Esophagus muscularis mucosa (tissue), 4 donors: Measurements from ENCODE around the gene IER5. TPM values are rescaled to one million over a fixed set of nuclear protein-coding genes. Genes with fewer than 3 reads are reported as not detected.

ENCODE experiments used
- DNase-seq: peaks from one replicate; pipeline ENCODE4 v3.0.0-alpha.2; 2017; ENCODE audit errors: extremely low spot score
- H3K27ac ChIP-seq, 4 donors: fragments of 200-600 bp; sonication (generic); replicated peaks in 1 of 4; 1 replicate in 3 of 4; 2 replicates in 1 of 4; pipeline ENCODE4 v1.5.1; 2016 to 2019; ENCODE audit warnings: mild to moderate bottlenecking in 1 of 4
- H3K27me3 ChIP-seq, 4 donors: fragments of 200-600 bp; sonication (generic); one replicate each; pipeline versions ENCODE4 v1.5.1 to v1.6.0; 2016 to 2019
- H3K36me3 ChIP-seq, 4 donors: fragments of 200-600 bp; sonication (generic); one replicate each; pipeline ENCODE4 v1.5.1; 2016 to 2019
- H3K4me1 ChIP-seq, 4 donors: fragments of 200-600 bp; sonication (generic); one replicate each; pipeline ENCODE4 v1.5.1; 2016 to 2019
- H3K4me3 ChIP-seq, 4 donors: fragments of 200-600 bp; sonication (generic); 1 replicate in 2 of 4; 2 replicates in 2 of 4; pipeline ENCODE4 v1.5.1; 2016 to 2019; ENCODE audit warnings: mild to moderate bottlenecking in 4 of 4, moderate library complexity in 1 of 4
- H3K9me3 ChIP-seq, 4 donors: fragments of 200-600 bp; sonication (generic); 1 replicate in 3 of 4; 2 replicates in 1 of 4; pipeline ENCODE4 v1.5.1; 2016 to 2019
- CTCF ChIP-seq, 3 experiments: fragments of 200-600 bp in 2 of 3; fragments of 450-650 bp in 1 of 3; sonication (generic) in 2 of 3; IDR thresholded peaks; one replicate each; pipeline ENCODE4 v1.5.1; 2017 to 2019; ENCODE audit warnings: antibody characterized with exemption in 3 of 3, mild to moderate bottlenecking in 2 of 3, moderate library complexity in 1 of 3
- EP300 ChIP-seq: sonication (generic); formaldehyde crosslinking; IDR thresholded peaks from one replicate; pipeline ENCODE4 v1.6.1; 2017; ENCODE audit warnings: antibody characterized with exemption
- POLR2A ChIP-seq: fragments of 450-650 bp; IDR thresholded peaks from one replicate; pipeline ENCODE4 v1.6.1; 2017; ENCODE audit warnings: antibody characterized with exemption, moderate library complexity, mild to moderate bottlenecking, low read depth
- POLR2AphosphoS5 ChIP-seq, 2 donors: sonication (generic); formaldehyde crosslinking; IDR thresholded peaks; one replicate each; pipeline ENCODE4 v1.6.1; 2017; ENCODE audit warnings: antibody characterized with exemption in 2 of 2
- WGBS: methylation state at CpG from one replicate; pipeline ENCODE4 v1.1.5; 2018; 5-methylcytosine and 5-hydroxymethylcytosine counted together
- intact Hi-C: fragments of 100-400 bp; cut with DNase I; formaldehyde crosslinking; loops from one replicate; pipeline ENCODE4 v1.15.1; 2023
- total RNA-seq, 4 donors: library from RNA; depleted of rRNA; stranded (reverse); fragments of >200 nt; gene quantifications; one replicate each; pipeline versions ENCODE4 v1.1.0 to v1.2.1, GENCODE V29; 2016

IER5 gene
- total RNA-seq, 4 donors from 2014 or later: 14.5 to 22.0 (median 16.7) TPM

DNA sequence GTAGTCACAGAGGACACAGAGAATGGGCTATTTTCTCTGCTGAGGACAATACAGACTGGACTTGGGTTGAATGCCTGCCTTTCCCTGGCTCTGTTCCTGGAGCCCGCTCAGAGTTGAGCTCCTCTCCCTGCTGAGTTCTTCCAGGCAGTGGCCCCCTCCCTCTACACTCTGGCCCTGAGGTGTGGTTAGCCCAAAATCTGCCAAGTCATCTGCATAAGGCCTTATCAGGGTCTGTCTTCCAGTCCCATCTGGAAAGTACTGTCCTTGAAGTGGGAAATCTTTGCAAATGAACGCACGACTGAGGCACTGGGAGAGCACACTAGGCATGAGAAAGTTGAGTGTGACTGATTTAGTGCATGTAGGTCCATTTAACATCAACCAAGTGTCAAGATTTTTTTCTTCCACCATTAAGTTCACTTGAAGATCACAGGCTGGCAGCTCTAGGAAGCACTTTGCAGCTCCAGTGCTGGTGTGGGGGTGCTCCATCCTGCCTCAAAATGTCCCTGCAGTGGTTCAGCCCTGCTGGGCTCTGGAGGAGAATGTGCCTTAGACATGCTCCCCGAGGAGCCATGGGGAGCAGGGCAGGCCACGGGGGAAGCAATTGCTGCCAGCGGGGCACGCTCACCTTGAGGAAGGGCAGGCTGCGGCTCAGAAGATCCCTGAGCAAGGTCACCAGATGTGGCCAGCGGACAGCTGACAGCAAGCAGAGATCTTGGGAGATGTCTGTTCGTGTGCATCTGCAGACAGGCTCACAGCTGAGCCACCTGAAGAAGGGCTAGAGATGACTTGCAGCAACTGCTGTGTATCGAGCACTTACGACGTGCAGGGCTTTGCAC, 41.5 kb downstream of the IER5 start:
- 90% methylated on average over 7 of the region's 13 CpGs for WGBS
- intact Hi-C loops: no loop called here
- TF ChIP-seq CTCF (IDR thresholded peaks at IDR 0.05) (no peak), POLR2A (no peak), POLR2AphosphoS5 (IDR thresholded peaks at IDR 0.05) (no peak), EP300 (no peak)

DNA sequence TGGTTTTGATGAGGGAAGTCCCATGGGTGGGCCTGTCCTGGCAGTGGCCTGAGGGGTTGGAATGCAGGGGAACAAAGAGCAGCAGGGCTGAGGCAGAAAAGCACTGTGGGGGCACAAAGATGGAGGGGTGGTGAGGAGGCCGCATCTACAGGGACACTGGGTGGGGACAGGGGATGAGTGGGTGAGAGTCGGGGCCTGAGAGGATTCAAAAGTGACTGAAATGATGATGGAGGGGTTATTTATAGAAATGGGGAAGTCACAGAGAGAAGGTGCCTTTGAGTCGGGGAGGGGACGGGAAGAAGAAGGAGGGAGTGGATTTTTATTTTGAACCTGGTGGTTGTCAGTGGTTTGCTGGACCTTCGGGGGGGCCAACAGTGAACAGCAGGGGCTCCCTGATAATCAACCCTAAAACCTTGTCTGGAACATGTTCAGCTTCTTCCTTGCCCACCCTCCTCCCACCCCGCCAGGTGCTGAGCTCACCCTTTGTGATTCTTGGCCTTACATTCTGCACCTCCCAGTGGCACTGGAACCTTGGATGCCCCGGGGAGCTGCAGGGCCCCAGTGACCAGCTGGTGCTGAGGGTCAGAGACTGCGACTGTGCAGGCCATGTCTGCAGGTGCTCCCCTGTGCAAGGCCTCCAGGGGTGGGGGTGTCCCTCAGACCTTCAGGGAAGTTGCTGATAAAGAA, 42.9 kb downstream of the IER5 start:
- intact Hi-C loops: no loop called here
- H3K27me3 ChIP-seq: no peaks in the 10 kb centered on the region
- no peaks in the 10 kb centered on the region for H3K36me3 ChIP-seq
- H3K4me3 ChIP-seq: no peak overlapping the region
- H3K4me1 ChIP-seq: peaks cover 41 to 49% (median 47%) of the 10 kb centered on the region in 4 donors
- DNase-seq: no peak
- WGBS: 79% methylated on average over 8 of the region's 8 CpGs
- H3K27ac ChIP-seq: no peak overlapping the region
- no peaks in the 10 kb centered on the region for H3K9me3 ChIP-seq
- TF ChIP-seq POLR2A: no peak
- no peak for TF ChIP-seq EP300
- no peak for TF ChIP-seq POLR2AphosphoS5 (IDR thresholded peaks at IDR 0.05)
- TF ChIP-seq CTCF (IDR thresholded peaks at IDR 0.05): no peak

More for the DNA sequence above, 41.5 kb downstream of the IER5 start:
- H3K4me3 ChIP-seq: no peak overlapping the region
- no peaks in the 10 kb centered on the region for H3K9me3 ChIP-seq
- H3K4me1 ChIP-seq: peaks cover 27 to 36% (median 32%) of the 10 kb centered on the region in 4 donors
- no peaks in the 10 kb centered on the region for H3K27me3 ChIP-seq
- no peak overlapping the region for H3K27ac ChIP-seq
- no peaks in the 10 kb centered on the region for H3K36me3 ChIP-seq
- DNase-seq: no peak

DNA sequence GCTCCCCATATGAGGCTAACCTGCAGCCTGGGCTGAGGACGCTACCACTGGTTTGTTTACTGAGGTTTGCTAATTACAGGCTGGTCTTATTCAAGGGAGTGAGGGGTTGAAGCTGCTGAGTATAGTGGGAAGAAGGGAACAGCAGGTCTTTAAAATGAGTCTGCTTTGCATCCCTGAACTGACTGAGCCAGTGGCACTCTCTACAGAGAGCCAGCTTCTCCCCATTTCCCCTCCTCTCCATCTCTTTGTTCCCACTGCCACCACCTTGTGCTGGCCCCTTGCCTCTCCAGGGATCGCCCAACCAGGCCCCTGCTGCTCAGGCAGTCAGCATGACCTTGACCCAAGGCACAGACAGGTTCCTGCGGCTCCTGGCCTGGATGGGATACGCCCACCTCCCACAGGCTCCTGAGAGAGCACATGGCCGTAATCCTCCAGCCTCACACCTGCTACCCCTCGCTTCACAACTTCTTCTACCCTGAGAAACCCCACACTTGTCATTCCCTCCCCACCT, 45.0 kb downstream of the IER5 start:
- WGBS: 97% methylated on average over 6 of the region's 6 CpGs
- intact Hi-C loops: no loop called here

DNA sequence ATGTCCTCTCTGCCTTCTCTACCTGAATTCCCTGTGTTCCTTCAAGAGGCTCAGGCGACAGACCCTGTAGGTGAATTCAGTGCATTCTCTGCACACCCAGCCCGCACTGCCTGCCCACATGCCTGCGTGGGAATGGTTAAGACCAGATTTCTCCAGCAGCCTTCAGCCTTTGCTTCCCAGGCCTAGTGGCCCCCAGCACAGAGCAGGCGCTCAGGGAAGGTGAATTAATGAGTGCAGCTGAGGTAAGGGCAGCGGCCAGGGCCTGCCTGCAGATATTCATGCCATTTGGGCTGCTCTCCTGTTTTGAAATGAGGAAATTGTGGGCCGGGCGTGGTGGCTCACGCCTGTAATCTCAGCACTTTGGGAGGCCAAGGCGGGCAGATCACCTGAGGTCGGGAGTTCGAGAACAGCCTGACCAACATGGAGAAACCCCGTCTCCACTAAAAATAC, 45.5 kb downstream of the IER5 start:
- H3K27me3 ChIP-seq: no peaks in the 10 kb centered on the region
- intact Hi-C loops: no loop called here
- H3K27ac ChIP-seq: no peak overlapping the region
- WGBS: 100% methylated on average over 12 of the region's 12 CpGs
- no peaks in the 10 kb centered on the region for H3K9me3 ChIP-seq
- H3K4me1 ChIP-seq: peaks cover 32 to 35% (median 33%) of the 10 kb centered on the region in 4 donors
- DNase-seq: no peak
- H3K4me3 ChIP-seq: no peak overlapping the region
- no peaks in the 10 kb centered on the region for H3K36me3 ChIP-seq
- no peak for TF ChIP-seq CTCF (IDR thresholded peaks at IDR 0.05)
- TF ChIP-seq EP300: no peak
- TF ChIP-seq POLR2A: no peak
- no peak for TF ChIP-seq POLR2AphosphoS5 (IDR thresholded peaks at IDR 0.05)

More for the DNA sequence above, 45.0 kb downstream of the IER5 start:
- no peak for TF ChIP-seq POLR2A
- no peak for TF ChIP-seq CTCF (IDR thresholded peaks at IDR 0.05)
- no peak for TF ChIP-seq EP300
- TF ChIP-seq POLR2AphosphoS5 (IDR thresholded peaks at IDR 0.05): no peak
- no peak for DNase-seq
- H3K9me3 ChIP-seq: no peaks in the 10 kb centered on the region
- H3K4me1 ChIP-seq: peaks cover 37 to 39% (median 37%) of the 10 kb centered on the region in 4 donors
- no peak overlapping the region for H3K27ac ChIP-seq
- no peak overlapping the region for H3K4me3 ChIP-seq
- H3K36me3 ChIP-seq: no peaks in the 10 kb centered on the region
- H3K27me3 ChIP-seq: no peaks in the 10 kb centered on the region
